ENCODE data around the gene INAVA.

The INAVA gene

DNA sequence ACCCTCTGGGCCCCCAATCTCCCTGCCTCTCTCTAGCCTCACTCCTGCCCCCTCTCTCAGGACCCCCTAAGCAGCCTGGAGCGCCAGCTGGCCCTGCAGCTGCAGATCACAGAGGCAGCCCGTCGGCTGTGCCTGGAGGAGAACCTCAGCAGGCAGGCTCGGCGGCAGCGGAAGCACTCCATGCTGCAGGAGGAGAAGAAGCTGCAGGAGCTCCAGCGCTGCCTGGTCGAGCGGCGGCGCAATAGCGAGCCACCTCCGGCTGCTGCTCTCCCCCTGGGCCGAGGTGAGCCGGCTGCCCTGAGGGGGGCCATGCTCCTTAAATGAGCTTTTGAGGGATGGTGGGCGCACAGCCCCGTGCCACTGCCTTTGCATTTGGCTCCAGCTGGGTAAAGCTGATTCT is 6.2 kb downstream of the INAVA start:
- no peak for DNase-seq (ENCODE audit: low read depth)
- no peak overlapping the region for H3K4me3 ChIP-seq (ENCODE audit: low read depth, low read length)
- in situ Hi-C loops (cut with HindIII; ENCODE audit: low sequenced_read_pairs) = no loop called here
- TF ChIP-seq, protein P1, sequence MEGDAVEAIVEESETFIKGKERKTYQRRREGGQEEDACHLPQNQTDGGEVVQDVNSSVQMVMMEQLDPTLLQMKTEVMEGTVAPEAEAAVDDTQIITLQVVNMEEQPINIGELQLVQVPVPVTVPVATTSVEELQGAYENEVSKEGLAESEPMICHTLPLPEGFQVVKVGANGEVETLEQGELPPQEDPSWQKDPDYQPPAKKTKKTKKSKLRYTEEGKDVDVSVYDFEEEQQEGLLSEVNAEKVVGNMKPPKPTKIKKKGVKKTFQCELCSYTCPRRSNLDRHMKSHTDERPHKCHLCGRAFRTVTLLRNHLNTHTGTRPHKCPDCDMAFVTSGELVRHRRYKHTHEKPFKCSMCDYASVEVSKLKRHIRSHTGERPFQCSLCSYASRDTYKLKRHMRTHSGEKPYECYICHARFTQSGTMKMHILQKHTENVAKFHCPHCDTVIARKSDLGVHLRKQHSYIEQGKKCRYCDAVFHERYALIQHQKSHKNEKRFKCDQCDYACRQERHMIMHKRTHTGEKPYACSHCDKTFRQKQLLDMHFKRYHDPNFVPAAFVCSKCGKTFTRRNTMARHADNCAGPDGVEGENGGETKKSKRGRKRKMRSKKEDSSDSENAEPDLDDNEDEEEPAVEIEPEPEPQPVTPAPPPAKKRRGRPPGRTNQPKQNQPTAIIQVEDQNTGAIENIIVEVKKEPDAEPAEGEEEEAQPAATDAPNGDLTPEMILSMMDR (IDR thresholded peaks at IDR 0.05; ENCODE audit: low read depth, low read length, missing control alignments) = no peak

DNA sequence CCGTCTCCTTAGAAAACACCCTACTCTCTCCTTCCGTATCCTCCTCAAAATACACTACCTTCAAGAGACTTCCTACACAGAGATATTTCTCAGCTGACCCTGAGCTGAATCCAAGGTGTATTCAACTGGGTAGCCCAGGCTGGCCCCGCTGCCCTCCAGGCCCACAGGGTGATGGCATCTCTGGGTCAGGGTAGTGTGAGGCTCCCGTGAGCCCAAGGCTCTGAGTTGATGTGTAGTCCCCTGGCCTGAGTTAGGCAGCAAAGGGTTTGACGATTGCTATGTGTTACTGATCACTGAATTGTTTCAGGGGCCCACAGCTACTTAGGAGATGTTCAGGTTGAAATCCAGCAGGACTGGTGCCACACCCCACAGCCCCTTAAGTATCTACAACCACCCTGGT is 6.7 kb downstream of the INAVA start:
- TF ChIP-seq, protein P1 (IDR thresholded peaks at IDR 0.05; ENCODE audit: low read depth, low read length, missing control alignments) = no peak
- no peak for DNase-seq (ENCODE audit: low read depth)
- in situ Hi-C loops (cut with HindIII; ENCODE audit: low sequenced_read_pairs) = no loop called here
- H3K4me3 ChIP-seq (ENCODE audit: low read depth, low read length) = no peak overlapping the region

DNA sequence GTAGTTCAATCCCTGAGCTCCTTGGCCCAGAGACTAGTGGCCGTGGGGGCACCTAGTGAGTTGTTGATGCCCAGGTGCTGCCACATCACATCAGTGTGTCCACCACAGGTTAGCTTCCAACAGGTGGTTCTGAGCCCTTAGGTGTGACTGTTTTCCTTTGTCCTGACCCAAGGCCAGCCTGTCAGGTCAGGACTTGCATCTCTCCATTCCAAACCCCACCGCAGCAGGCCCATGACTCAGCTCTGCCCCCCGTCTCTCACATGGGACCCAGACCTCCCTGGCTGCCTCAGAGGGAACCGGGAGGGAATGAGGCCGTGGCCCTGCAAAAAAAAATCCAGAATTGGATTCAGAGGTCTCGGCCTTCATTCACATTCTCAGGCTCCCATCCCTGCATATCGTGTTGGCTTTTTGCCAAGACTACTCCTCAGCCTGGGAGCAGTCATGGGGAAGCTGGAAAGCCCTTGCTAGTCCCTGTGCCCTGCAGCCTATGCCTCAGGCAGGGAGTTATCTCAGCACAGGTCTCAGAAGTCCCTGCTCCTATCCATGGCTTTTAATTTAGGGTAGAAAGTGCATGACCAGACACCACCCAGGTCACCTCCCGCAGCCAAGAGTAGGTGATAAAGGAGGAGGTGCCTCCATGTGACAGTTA is 7.2 kb downstream of the INAVA start:
- TF ChIP-seq, protein P1 (IDR thresholded peaks at IDR 0.05; ENCODE audit: low read depth, low read length, missing control alignments) = no peak
- H3K4me3 ChIP-seq (ENCODE audit: low read depth, low read length) = no peak overlapping the region
- no peak for DNase-seq (ENCODE audit: low read depth)
- in situ Hi-C loops (cut with HindIII; ENCODE audit: low sequenced_read_pairs) = no loop called here

DNA sequence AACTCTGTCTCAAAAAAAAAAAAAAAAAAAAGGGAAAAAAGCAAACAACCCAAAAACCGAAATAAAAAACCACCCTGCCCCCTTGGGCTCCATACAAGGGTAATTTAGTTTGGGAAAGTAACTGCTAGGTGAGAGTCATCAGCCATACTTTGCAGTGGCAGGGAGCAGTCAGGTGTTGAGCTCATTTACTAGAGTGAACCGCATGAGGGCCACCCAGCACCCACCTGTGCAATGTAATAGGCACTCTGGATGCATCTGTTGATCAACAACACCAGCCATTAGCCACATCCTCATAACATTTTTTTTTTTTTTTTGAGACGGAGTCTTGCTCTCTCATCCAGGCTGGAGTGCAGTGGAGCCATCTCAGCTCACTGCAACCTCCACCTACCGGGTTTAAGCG is 9.1 kb downstream of the INAVA start:
- in situ Hi-C loops (cut with HindIII; ENCODE audit: low sequenced_read_pairs) = no loop called here
- DNase-seq (ENCODE audit: low read depth) = no peak

DNA sequence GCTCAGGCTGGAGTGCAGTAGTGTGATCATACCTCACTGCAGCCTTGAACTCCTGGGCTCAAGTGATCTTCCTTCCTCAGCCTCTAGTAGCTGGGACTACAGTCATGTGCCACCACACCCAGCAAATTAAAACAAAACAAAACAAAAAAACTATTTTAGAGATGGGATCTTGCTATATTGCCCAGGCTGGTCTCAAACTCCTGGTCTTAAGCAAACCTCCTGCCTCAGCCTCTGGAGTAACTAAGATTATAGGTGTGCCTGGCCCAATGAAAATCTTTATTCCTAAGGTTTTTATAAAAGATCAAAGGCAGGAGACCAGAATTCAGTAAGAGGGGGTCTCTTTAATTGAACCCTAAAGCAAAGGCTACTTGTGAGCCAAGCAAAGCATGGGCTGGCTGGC is 10.1 kb downstream of the INAVA start:
- in situ Hi-C loops (cut with HindIII; ENCODE audit: low sequenced_read_pairs) = no loop called here
- no peak overlapping the region for H3K4me3 ChIP-seq (ENCODE audit: low read depth, low read length)
- DNase-seq (ENCODE audit: low read depth) = no peak
- TF ChIP-seq, protein P1 (IDR thresholded peaks at IDR 0.05; ENCODE audit: low read depth, low read length, missing control alignments) = no peak

More for the DNA sequence above, 9.1 kb downstream of the INAVA start:
- TF ChIP-seq, protein P1 (IDR thresholded peaks at IDR 0.05; ENCODE audit: low read depth, low read length, missing control alignments) = no peak
- no peak overlapping the region for H3K4me3 ChIP-seq (ENCODE audit: low read depth, low read length)

DNA sequence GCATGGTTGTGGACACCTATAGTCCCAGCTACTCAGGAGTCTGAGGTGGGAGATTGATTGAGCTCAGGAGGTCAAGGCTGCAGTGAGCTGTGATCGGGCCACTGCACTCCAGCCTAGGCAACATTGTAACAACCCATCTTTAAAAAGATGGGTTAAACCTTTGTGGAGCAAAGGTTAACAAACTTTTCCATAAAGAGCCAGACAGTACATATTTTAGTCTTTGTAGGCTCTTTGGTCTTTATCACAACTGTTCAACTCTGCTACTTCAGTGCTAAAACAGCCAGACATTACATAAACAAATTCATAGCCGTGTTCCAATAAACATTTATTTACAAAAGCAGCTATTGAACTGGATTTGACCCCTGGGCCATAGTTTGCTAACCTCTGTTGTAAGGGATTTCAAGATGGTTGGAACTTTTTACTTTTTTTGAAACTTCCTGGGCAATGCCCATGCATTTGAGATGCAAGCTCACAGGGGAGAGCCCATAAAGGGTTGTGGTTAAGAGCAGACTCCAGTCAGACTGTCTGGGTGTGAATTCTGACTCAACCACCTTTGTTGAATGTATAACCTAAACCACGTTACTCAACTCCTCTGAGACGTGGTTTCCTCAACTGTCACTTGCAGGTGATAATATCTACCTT is 10.8 kb downstream of the INAVA start:
- TF ChIP-seq, protein P1 (IDR thresholded peaks at IDR 0.05; ENCODE audit: low read depth, low read length, missing control alignments) = no peak
- in situ Hi-C loops (cut with HindIII; ENCODE audit: low sequenced_read_pairs) = no loop called here
- no peak for DNase-seq (ENCODE audit: low read depth)
- H3K4me3 ChIP-seq (ENCODE audit: low read depth, low read length) = no peak overlapping the region

Data from astrocyte of the cerebellum (primary cell).